Glutamatergic neuron (in vitro differentiated cells): ENCODE data around the gene LAMA2. TPM values are rescaled to one million over a fixed set of nuclear protein-coding genes. Genes with fewer than 3 reads are reported as not detected.

Experiments used
- DNase-seq: peaks from one replicate; pipeline ENCODE4 v3.0.0; 2022
- H3K27ac Mint-ChIP-seq: one replicate; pipeline ENCODE4 v1.8.0; 2020; ENCODE audit warnings: mild to moderate bottlenecking, mixed read lengths, inconsistent platforms; ENCODE audit not compliant: unreplicated experiment
- H3K27me3 Mint-ChIP-seq: one replicate; pipeline ENCODE4 v1.8.0; 2020; ENCODE audit warnings: mild to moderate bottlenecking, moderate library complexity, mixed read lengths, inconsistent platforms; ENCODE audit not compliant: unreplicated experiment
- H3K36me3 Mint-ChIP-seq: one replicate; pipeline ENCODE4 v1.8.0; 2020; ENCODE audit warnings: mild to moderate bottlenecking, mixed read lengths, inconsistent platforms; ENCODE audit not compliant: unreplicated experiment
- H3K4me1 Mint-ChIP-seq: one replicate; pipeline ENCODE4 v1.8.0; 2020; ENCODE audit warnings: mild to moderate bottlenecking, low read depth, mixed read lengths, inconsistent platforms; ENCODE audit not compliant: unreplicated experiment
- H3K4me3 Mint-ChIP-seq: one replicate; pipeline ENCODE4 v1.8.0; 2020; ENCODE audit warnings: mild to moderate bottlenecking, mixed read lengths, inconsistent platforms; ENCODE audit not compliant: unreplicated experiment
- H3K9me3 Mint-ChIP-seq: one replicate; pipeline ENCODE4 v1.8.0; 2020; ENCODE audit warnings: mild to moderate bottlenecking, moderate library complexity, mixed read lengths, inconsistent platforms; ENCODE audit not compliant: unreplicated experiment
- total RNA-seq: library from RNA; stranded (reverse); fragmentation: NEBNext Ultra II Directional; extraction: Animal tissue kit (Norgen Biotek cat#: 25700); gene quantifications from one replicate; pipeline ENCODE4 v1.2.1, GENCODE V29; 2021; ENCODE audit not compliant: unreplicated experiment
- TF ChIP-seq, protein P1 (sequence below): fragments of 200-600 bp; sonication (generic); IDR thresholded peaks from one replicate; pipeline ENCODE4 v1.5.0; 2021; ENCODE audit not compliant: partially characterized antibody, unreplicated experiment

The LAMA2 gene
- total RNA-seq, 1 donor from 2014 or later: 2.4 TPM

DNA sequence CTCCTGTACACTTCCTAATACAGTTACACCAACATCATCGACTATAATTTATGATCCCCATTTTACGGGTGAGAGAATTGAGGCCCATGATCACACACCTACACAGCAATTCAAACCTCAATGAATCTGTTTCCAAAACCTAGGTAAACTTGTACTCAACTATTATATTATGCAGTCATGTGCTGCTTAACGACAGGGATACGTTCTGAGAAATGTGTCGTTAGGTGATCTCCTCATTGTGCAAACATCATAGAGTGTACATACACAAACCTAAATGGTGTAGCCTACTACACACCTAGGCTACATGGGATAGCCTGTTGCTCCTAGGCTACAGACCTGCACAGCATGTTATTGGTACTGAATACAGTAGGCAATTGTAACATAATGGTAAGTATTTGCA is 441.4 kb downstream of the LAMA2 start:
- H3K36me3 Mint-ChIP-seq: no peaks in the 10 kb centered on the region
- TF ChIP-seq, protein P1, sequence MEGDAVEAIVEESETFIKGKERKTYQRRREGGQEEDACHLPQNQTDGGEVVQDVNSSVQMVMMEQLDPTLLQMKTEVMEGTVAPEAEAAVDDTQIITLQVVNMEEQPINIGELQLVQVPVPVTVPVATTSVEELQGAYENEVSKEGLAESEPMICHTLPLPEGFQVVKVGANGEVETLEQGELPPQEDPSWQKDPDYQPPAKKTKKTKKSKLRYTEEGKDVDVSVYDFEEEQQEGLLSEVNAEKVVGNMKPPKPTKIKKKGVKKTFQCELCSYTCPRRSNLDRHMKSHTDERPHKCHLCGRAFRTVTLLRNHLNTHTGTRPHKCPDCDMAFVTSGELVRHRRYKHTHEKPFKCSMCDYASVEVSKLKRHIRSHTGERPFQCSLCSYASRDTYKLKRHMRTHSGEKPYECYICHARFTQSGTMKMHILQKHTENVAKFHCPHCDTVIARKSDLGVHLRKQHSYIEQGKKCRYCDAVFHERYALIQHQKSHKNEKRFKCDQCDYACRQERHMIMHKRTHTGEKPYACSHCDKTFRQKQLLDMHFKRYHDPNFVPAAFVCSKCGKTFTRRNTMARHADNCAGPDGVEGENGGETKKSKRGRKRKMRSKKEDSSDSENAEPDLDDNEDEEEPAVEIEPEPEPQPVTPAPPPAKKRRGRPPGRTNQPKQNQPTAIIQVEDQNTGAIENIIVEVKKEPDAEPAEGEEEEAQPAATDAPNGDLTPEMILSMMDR: no peak
- no peak for DNase-seq
- H3K27me3 Mint-ChIP-seq: no peaks in the 10 kb centered on the region
- peaks cover 4% of the 10 kb centered on the region for H3K4me1 Mint-ChIP-seq
- H3K27ac Mint-ChIP-seq: no peak overlapping the region
- H3K4me3 Mint-ChIP-seq: no peak overlapping the region
- no peaks in the 10 kb centered on the region for H3K9me3 Mint-ChIP-seq

DNA sequence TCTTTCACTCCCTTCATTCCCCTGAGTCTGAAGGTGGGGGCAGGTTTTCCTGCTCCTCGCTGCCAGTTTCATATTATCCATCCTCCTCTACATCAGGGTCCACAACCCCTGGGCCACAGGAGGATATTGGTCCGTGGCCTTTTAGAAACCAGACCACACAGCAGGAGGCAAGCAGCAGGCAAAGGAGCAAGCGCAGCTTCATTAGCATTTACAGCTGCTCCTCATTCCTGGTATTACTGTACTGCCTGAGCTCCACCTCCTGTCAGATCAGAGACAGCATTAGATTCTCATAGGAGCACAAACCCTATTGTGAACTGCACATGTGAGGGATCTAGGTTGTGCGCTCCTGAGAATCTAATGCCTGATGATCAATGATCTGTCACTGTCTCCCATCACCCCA is 446.7 kb downstream of the LAMA2 start:
- Mint-ChIP-seq H3K27me3 (no peaks in the 10 kb centered on the region), H3K36me3 (no peaks in the 10 kb centered on the region), H3K4me3 (no peak overlapping the region), H3K4me1 (peaks cover 8% of the 10 kb centered on the region), H3K9me3 (no peaks in the 10 kb centered on the region), H3K27ac (no peak overlapping the region)
- DNase-seq: no peak
- TF ChIP-seq, protein P1: no peak

DNA sequence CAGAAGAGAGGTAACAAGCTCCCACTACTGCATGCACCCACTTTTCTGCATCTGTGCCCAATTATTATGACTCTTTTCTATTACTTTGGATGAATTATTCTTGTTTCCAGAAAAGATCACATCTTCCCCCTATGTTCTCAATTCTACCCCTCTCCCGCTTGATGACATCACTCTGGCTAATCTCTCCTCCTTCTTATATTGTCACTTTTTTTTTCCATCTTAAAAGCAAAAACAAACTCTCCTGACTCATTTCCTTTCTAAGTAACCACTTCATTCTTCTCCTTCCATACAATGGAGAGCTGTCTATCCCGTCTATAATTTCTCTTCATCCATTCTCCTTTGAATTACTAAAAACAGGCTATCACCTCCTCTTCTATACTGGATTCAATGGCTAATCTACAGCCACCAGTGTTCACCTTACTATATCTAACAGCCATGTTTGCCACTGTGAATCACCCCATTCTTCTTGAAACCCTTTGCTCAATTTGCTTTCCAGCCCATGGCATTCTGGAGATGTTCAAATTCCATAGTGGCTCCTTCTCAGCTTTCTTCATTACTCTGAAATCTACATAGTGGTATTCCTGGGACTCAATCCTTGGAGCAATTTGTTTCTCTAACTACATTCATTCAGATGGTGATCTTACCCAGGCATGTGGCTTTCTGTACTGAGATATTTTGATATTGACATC is 448.7 kb downstream of the LAMA2 start:
- Mint-ChIP-seq H3K9me3 (no peaks in the 10 kb centered on the region), H3K4me1 (peaks cover 8% of the 10 kb centered on the region), H3K27ac (no peak overlapping the region), H3K36me3 (no peaks in the 10 kb centered on the region), H3K4me3 (no peak overlapping the region), H3K27me3 (no peaks in the 10 kb centered on the region)
- TF ChIP-seq, protein P1: no peak
- no peak for DNase-seq

DNA sequence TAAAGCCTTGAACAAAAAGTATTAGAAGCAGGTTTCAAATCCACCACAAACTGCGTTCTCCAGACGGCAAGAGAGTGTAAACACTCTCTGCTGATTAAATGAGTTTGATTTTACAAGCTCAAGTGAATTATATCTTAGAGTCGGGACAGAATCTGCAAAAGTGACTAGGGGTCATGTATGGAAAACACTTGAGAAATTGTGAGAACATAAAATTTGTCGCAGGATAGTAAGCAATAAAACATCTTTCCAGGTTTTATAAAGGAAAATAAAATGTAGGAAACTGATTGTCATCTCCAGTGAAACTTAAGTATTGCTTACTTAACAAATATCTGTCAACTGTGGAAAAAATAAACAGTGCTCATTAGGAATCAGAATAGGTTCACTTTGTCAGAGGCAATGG is 452.9 kb downstream of the LAMA2 start:
- no peak overlapping the region for H3K27ac Mint-ChIP-seq
- H3K4me3 Mint-ChIP-seq: no peak overlapping the region
- H3K27me3 Mint-ChIP-seq: no peaks in the 10 kb centered on the region
- DNase-seq: no peak
- H3K36me3 Mint-ChIP-seq: no peaks in the 10 kb centered on the region
- no peaks in the 10 kb centered on the region for H3K9me3 Mint-ChIP-seq
- H3K4me1 Mint-ChIP-seq: peaks cover 2% of the 10 kb centered on the region
- TF ChIP-seq, protein P1: no peak

DNA sequence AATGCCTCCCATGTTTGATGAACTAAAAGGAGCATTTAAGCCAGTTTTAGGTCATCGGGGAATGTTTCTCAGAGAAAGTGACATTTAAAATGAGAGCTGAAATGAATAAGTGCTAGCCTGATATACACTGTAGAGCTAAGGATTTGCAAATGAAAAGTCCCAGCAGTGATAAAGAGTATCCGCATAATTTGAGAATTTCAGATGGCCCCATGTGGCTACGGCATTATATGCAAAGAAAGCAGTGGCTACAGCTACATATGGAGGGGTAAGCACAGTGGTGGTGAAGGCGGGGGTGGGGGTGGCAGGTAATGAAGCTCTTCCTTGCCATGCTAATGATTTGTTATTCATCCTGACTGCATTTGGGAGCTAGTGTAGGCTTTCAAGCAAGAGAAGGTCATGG is 455.7 kb downstream of the LAMA2 start:
- no peak for DNase-seq
- H3K27me3 Mint-ChIP-seq: no peaks in the 10 kb centered on the region
- H3K4me3 Mint-ChIP-seq: no peak overlapping the region
- TF ChIP-seq, protein P1: no peak
- peaks cover 10% of the 10 kb centered on the region for H3K4me1 Mint-ChIP-seq
- H3K9me3 Mint-ChIP-seq: no peaks in the 10 kb centered on the region
- no peaks in the 10 kb centered on the region for H3K36me3 Mint-ChIP-seq
- H3K27ac Mint-ChIP-seq: no peak overlapping the region
